H1 (cell line): ENCODE data around the gene CADM1. TPM values are rescaled to one million over a fixed set of nuclear protein-coding genes. Genes with fewer than 3 reads are reported as not detected.

Source experiments
- CHD7 ChIP-seq: fragments of 300-600 bp; sonication (generic); IDR thresholded peaks from 2 replicates; pipeline ENCODE4 v1.7.1; 2012; ENCODE audit warnings: low read length, moderate library complexity, mild to moderate bottlenecking, inconsistent platforms; ENCODE audit not compliant: insufficient replicate concordance
- KDM1A ChIP-seq: fragments of 200-600, 300-600 bp; sonication (generic); IDR thresholded peaks from 2 replicates; pipeline ENCODE4 v1.7.1; 2016; ENCODE audit warnings: mild to moderate bottlenecking, low read length, borderline replicate concordance
- KDM4A ChIP-seq: IDR thresholded peaks from one replicate; pipeline ENCODE4 v1.7.1; 2012; ENCODE audit warnings: low read depth, mild to moderate bottlenecking, moderate library complexity, low read length, inconsistent platforms; ENCODE audit not compliant: severe bottlenecking
- RBBP5 ChIP-seq: IDR thresholded peaks from 2 replicates; pipeline ENCODE4 v1.7.1; 2012; ENCODE audit warnings: low read depth, mild to moderate bottlenecking, inconsistent platforms, low read length, moderate library complexity, borderline replicate concordance
- RNF2 ChIP-seq: fragments of 200-900, 300-1000 bp; sonication (generic); IDR thresholded peaks from 2 replicates; pipeline ENCODE4 v1.7.1; 2016; ENCODE audit warnings: borderline replicate concordance, low read depth, mild to moderate bottlenecking, antibody characterized with exemption, low read length; ENCODE audit not compliant: poor library complexity, severe bottlenecking; ENCODE audit errors: missing control alignments
- polyA plus RNA-seq, 7 experiments: library from polyadenylated mRNA; depleted of rRNA in 3 of 7; stranded (reverse) in 5 of 7; unstranded in 2 of 7; fragments of >200 nt in 5 of 7; fragments of 200-250 nt in 2 of 7; gene quantifications; 1 replicate in 5 of 7; 2 replicates in 1 of 7; 4 replicates in 1 of 7; pipeline versions ENCODE4 v1.2.1 to v1.2.3, GENCODE V29; 2011 to 2013; ENCODE audit warnings: missing spikeins in 2 of 7, mixed read lengths in 2 of 7
- total RNA-seq: library from RNA; stranded (reverse); fragmentation: NEBNext Ultra II Directional; extraction: Animal tissue kit (Norgen Biotek cat#: 25700); gene quantifications from 2 replicates; pipeline ENCODE4 v1.2.1, GENCODE V29; 2021

CADM1 gene
- total and polyA plus RNA-seq, 2 of the 8 experiments (the other 6 are each of a cell fraction or from before 2014, with no cell fraction given) = 8.3 to 25.3 TPM

GRCh38 chr11:115284773-115285172, 219.4 kb downstream of the CADM1 start (continued):
- TF ChIP-seq CHD7 (no peak), RBBP5 (no peak), KDM4A (no peak), RNF2 (no peak), KDM1A (no peak)
